Transverse colon (tissue), 4 donors: ENCODE data around the gene C19orf38. TPM values are rescaled to one million over a fixed set of nuclear protein-coding genes. Genes with fewer than 3 reads are reported as not detected.
A peak's percentile ranks its signal among the peaks of the same experiment; 100 is the strongest.

Experiments
- DNase-seq: peaks from one replicate; pipeline ENCODE4 v3.0.0-alpha.2; 2019
- H3K27ac ChIP-seq, 4 donors: fragments of 200-600 bp; sonication (generic); 2 replicates each; pipeline ENCODE4 v1.5.1; 2016 to 2018; ENCODE audit warnings: inconsistent platforms in 4 of 4
- H3K27me3 ChIP-seq: fragments of 200-600 bp; sonication (generic); 2 replicates; pipeline ENCODE4 v1.5.1; 2017; ENCODE audit warnings: inconsistent platforms
- H3K36me3 ChIP-seq, 4 donors: fragments of 200-600 bp; sonication (generic); 2 replicates each; pipeline ENCODE4 v1.5.1; 2017 to 2019; ENCODE audit warnings: inconsistent platforms in 4 of 4
- H3K4me1 ChIP-seq, 4 donors: fragments of 200-600 bp; sonication (generic); 2 replicates each; pipeline ENCODE4 v1.5.1; 2017 to 2020; ENCODE audit warnings: inconsistent platforms in 4 of 4
- H3K4me3 ChIP-seq, 4 donors: fragments of 200-600 bp; sonication (generic); 1 replicate in 1 of 4; 2 replicates in 3 of 4; pipeline versions ENCODE4 v1.5.1 to v1.6.1; 2017 to 2019; ENCODE audit warnings: inconsistent platforms in 4 of 4
- H3K9me3 ChIP-seq, 2 donors: fragments of 200-600 bp; sonication (generic); 2 replicates each; pipeline ENCODE4 v1.5.1; 2017 to 2019; ENCODE audit warnings: inconsistent platforms in 2 of 2
- CTCF ChIP-seq, 5 experiments: fragments of 200-600 bp in 3 of 5; fragments of 450-650 bp in 2 of 5; sonication (generic) in 3 of 5; IDR thresholded peaks; 1 replicate in 2 of 5; 2 replicates in 3 of 5; pipeline ENCODE4 v1.5.1; 2016 to 2017; ENCODE audit warnings: antibody characterized with exemption in 5 of 5, inconsistent platforms in 3 of 5, mild to moderate bottlenecking in 2 of 5, moderate library complexity in 1 of 5
- EP300 ChIP-seq: sonication (generic); formaldehyde crosslinking; IDR thresholded peaks from one replicate; pipeline ENCODE4 v1.6.1; 2017; ENCODE audit warnings: antibody characterized with exemption, low read depth
- POLR2A ChIP-seq: fragments of 450-650 bp; IDR thresholded peaks from one replicate; pipeline ENCODE4 v1.6.1; 2016; ENCODE audit warnings: antibody characterized with exemption, mild to moderate bottlenecking, moderate library complexity
- POLR2AphosphoS5 ChIP-seq, 3 donors: sonication (generic); formaldehyde crosslinking; IDR thresholded peaks; one replicate each; pipeline ENCODE4 v1.6.1; 2016; ENCODE audit warnings: antibody characterized with exemption in 3 of 3
- WGBS, 2 donors: methylation state at CpG; one replicate each; pipeline ENCODE4 v1.1.5; 2018; ENCODE audit warnings: low coverage in 1 of 2; 5-methylcytosine and 5-hydroxymethylcytosine counted together
- in situ Hi-C, 4 donors: fragments of 200-750 bp; cut with MboI; loops; one replicate each; pipeline versions ENCODE4 v1.15.0 to v1.15.1; 2017; ENCODE audit warnings: low sequenced_read_pairs in 3 of 4, low pct_ligation_motif_present in 1 of 4, low pct_unique_long_range_greater_than_20kb in 1 of 4
- intact Hi-C: fragments of 100-400 bp; cut with DNase I; formaldehyde crosslinking; loops from one replicate; pipeline ENCODE4 v1.15.1; 2023; ENCODE audit warnings: low total_unique reads
- total RNA-seq, 4 donors: library from RNA; depleted of rRNA; stranded (reverse); fragments of >200 nt; gene quantifications; one replicate each; pipeline ENCODE4 v1.1.0, GENCODE V29; 2016

The C19orf38 gene
- total RNA-seq, 4 donors from 2014 or later, result 0.79 to 1.8 (median 0.96) TPM; not detected in 1

- in situ Hi-C loops (no loop called here), intact Hi-C loops (no loop called here)
- no peak overlapping the region for H3K4me3 ChIP-seq
- H3K27me3 ChIP-seq, result no peaks in the 10 kb centered on the region
- TF ChIP-seq CTCF (IDR thresholded peaks at IDR 0.05), result no peak
- TF ChIP-seq EP300, result no peak
- no peak for TF ChIP-seq POLR2A
- no peak for TF ChIP-seq POLR2AphosphoS5 (IDR thresholded peaks at IDR 0.05)
- WGBS, 2 donors, result 83 to 100% methylated on average over 1 to 9 of the region's 14 CpGs
- no peak overlapping the region for H3K27ac ChIP-seq
- H3K4me1 ChIP-seq, result peaks cover 3 to 56% (median 34%) of the 10 kb centered on the region in 4 donors
- no peaks in the 10 kb centered on the region for H3K9me3 ChIP-seq
- no peaks in the 10 kb centered on the region for H3K36me3 ChIP-seq
- DNase-seq, result no peak
Observed at GRCh38 chr19:10881403-10882107, 33.3 kb downstream of the C19orf38 start.

GRCh38 chr19:10882108-10882457, 33.9 kb downstream of the C19orf38 start:
- no peak overlapping the region for H3K4me3 ChIP-seq
- H3K9me3 ChIP-seq, result no peaks in the 10 kb centered on the region
- in situ Hi-C loops (no loop called here), intact Hi-C loops (no loop called here)
- no peaks in the 10 kb centered on the region for H3K27me3 ChIP-seq
- H3K36me3 ChIP-seq, result no peaks in the 10 kb centered on the region
- 90% methylated on average over 9 of the region's 9 CpGs; no CpG with 5 or more reads in 1 of the 2 donors for WGBS, 2 donors
- no peak overlapping the region for H3K27ac ChIP-seq
- TF ChIP-seq CTCF (IDR thresholded peaks at IDR 0.05), result no peak
- DNase-seq, result no peak
- H3K4me1 ChIP-seq, result peaks cover 3 to 55% (median 32%) of the 10 kb centered on the region in 4 donors

GRCh38 chr19:10884274-10884673, 36.1 kb downstream of the C19orf38 start:
- intact Hi-C loops, result no loop called here
- no peak for TF ChIP-seq EP300
- peak in 2 of 3 donors; percentile 15 to 16 for TF ChIP-seq POLR2AphosphoS5 (IDR thresholded peaks at IDR 0.05)
- Histone ChIP-seq H3K9me3 (no peaks in the 10 kb centered on the region), H3K27me3 (no peaks in the 10 kb centered on the region), H3K4me1 (peaks cover 8 to 54% (median 34%) of the 10 kb centered on the region in 4 donors), H3K4me3 (no peak overlapping the region), H3K36me3 (no peaks in the 10 kb centered on the region), H3K27ac (peak overlapping the region; percentile 33 to 75 (median 64))
- 55 to 66% methylated on average over 2 of the region's 2 CpGs for whole genome bisulfite sequencing, 2 donors
- in situ Hi-C loops, result no loop called here
- DNase-seq, result peak; percentile 30

DNA sequence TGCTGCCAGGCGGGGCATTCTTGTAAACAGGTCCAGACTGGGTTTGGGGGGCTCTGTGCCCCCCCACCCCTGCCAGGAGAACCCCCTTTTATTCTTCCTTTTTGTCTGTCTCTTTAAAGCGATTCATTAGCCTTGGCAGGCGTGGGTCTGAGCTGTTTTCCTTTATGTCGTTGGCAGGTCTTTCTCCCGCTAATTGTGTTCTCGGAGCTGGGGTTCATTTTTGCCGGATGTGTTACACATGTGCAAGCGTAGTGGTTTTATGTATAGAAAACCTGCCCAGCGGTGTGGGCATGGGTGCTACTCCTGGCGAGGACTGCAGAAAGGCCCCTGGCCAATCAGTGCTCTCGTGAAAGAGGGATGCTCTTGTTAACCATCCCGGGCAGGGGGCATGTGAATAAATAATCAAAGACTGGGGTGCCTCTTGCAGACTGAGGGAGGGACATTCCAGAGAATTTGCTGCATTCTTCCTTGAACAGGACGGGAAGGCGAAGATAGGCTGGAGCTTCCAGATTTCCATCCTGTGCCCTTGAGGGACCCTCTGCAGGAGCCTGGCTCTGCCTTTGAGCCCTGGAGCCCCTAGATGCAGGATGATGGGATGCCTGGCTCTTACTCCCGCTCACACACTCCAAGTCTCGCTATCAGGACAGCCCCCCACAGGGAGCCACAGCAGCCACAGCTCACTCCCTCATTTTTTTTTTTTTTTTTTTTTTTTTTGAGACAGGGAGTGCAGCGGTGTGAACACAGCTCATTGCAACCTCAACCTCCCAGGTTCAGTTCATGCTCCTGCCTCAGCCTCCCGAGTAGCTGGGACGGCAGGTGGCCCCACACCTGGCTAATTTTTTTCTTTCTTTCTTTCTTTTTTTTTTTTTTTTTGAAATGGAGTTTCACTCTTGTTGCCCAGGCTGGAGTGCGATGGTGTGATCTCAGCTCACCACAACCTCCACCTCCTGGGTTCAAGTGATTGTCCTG, 37.3 kb downstream of the C19orf38 start:
- H3K4me3 ChIP-seq, result no peak overlapping the region
- H3K9me3 ChIP-seq, result no peaks in the 10 kb centered on the region
- 72 to 78% methylated on average over 8 to 20 of the region's 20 CpGs for WGBS, 2 donors
- intact Hi-C loops, result no loop called here
- no peaks in the 10 kb centered on the region for H3K36me3 ChIP-seq
- TF ChIP-seq POLR2AphosphoS5 (IDR thresholded peaks at IDR 0.05), result no peak
- TF ChIP-seq CTCF (IDR thresholded peaks at IDR 0.05), result no peak
- no peak for TF ChIP-seq EP300
- TF ChIP-seq POLR2A, result no peak
- H3K27ac ChIP-seq, result peak overlapping the region; percentile 33 to 75 (median 64)
- in situ Hi-C loops, result no loop called here
- H3K4me1 ChIP-seq, result peaks cover 8 to 52% (median 31%) of the 10 kb centered on the region in 4 donors
- no peaks in the 10 kb centered on the region for H3K27me3 ChIP-seq
- DNase-seq, result no peak
